Measurements from ENCODE around the gene ZNF730. TPM values are rescaled to one million over a fixed set of nuclear protein-coding genes. Genes with fewer than 3 reads are reported as not detected.
A peak's percentile ranks its signal among the peaks of the same experiment; 100 is the strongest.
"Not testable (repeated sequence)": the region's sequence is repeated elsewhere in the genome, so short reads cannot be mapped to it uniquely, and the experiment has no call there.

Gene ZNF730
- total RNA-seq, 1 experiment from 2014 or later, result 3.1 TPM

DNA sequence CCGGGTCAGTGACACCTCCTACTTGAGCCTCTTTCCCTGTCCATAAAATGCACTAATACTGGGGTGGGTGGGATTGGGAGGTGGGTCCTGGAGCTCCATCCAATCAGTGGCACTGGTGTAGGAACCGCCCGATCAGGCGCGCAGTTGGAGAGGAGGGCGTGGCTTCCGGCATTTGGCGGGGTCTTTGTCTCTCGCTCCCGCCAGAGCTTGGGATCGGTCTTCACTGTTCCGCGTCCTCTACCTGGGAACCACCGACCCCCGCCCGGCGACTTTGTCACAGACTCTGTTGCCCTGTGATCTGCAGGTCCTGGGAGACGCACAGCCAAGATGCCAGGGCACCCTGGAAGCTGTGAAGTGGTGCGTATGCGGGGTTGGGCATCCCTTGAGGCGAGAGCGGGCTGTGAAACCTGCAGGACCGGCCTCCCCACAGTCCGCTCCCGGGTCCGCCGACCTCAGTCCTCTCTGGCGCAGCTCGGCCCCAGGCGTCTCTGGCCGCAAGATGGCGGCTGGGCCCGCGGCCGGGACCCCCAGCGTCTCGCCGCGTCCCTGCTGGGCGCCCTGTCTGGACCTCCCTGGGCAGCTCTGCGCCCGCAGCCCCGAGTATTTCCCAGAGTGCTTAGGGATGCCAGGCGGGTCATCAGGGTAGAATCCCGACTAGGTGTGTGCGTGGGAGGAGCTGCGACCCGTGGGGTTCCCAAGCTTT, 41.6 kb upstream of the ZNF730 start:
- Histone ChIP-seq H3K4me3 (peak overlapping the region; percentile 58), H3K27me3 (ENCODE audit: insufficient read depth, low read depth) (no peaks in the 10 kb centered on the region), H2AFZ (peak overlapping the region; percentile 76), H3K4me1 (replicated peaks; ENCODE audit: insufficient read depth) (no peaks in the 10 kb centered on the region), H4K20me1 (ENCODE audit: insufficient read depth) (no peaks in the 10 kb centered on the region), H3K27ac (no peak overlapping the region), H3K4me2 (peak overlapping the region; percentile 47), H3K9me3 (ENCODE audit: insufficient read depth, low read depth) (peaks cover 3% of the 10 kb centered on the region; the same call in 1 of the 2 replicates), H3K79me2 (ENCODE audit: low read depth) (0 out of 2 replicates have a peak, but pooled peaks cover 3% of the 10 kb centered on the region), H3F3A (ENCODE audit: insufficient read depth, low read depth) (no peaks in the 10 kb centered on the region), H3K9me2 (ENCODE audit: insufficient read depth) (no peaks in the 10 kb centered on the region), H3K36me3 (ENCODE audit: low read depth) (no peaks in the 10 kb centered on the region)
- TF ChIP-seq, protein P1, sequence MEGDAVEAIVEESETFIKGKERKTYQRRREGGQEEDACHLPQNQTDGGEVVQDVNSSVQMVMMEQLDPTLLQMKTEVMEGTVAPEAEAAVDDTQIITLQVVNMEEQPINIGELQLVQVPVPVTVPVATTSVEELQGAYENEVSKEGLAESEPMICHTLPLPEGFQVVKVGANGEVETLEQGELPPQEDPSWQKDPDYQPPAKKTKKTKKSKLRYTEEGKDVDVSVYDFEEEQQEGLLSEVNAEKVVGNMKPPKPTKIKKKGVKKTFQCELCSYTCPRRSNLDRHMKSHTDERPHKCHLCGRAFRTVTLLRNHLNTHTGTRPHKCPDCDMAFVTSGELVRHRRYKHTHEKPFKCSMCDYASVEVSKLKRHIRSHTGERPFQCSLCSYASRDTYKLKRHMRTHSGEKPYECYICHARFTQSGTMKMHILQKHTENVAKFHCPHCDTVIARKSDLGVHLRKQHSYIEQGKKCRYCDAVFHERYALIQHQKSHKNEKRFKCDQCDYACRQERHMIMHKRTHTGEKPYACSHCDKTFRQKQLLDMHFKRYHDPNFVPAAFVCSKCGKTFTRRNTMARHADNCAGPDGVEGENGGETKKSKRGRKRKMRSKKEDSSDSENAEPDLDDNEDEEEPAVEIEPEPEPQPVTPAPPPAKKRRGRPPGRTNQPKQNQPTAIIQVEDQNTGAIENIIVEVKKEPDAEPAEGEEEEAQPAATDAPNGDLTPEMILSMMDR (conservative IDR thresholded peaks at IDR 0.05), result no peak
- no peak for TF ChIP-seq EZH2 (IDR thresholded peaks at IDR 0.05; ENCODE audit: low read depth)
- BruUV-seq (replicated peaks), result TSS peak; percentile 56
- ChIA-PET CTCF (no interaction called here), POLR2A (ENCODE audit: unreplicated experiment) (interaction anchor here (0.7 kb wide), 1 partner anchor 175 kb away, joined by 5 read pairs; no protein-coding TSS in a partner anchor)
- intact Hi-C loops (cut with micrococcal nuclease; ENCODE audit: unreplicated experiment), result loop anchor here (1.0 kb wide), 1 partner anchor 18 kb away; no protein-coding TSS in a partner anchor
- peak; percentile 53 to 61 for DNase-seq

DNA sequence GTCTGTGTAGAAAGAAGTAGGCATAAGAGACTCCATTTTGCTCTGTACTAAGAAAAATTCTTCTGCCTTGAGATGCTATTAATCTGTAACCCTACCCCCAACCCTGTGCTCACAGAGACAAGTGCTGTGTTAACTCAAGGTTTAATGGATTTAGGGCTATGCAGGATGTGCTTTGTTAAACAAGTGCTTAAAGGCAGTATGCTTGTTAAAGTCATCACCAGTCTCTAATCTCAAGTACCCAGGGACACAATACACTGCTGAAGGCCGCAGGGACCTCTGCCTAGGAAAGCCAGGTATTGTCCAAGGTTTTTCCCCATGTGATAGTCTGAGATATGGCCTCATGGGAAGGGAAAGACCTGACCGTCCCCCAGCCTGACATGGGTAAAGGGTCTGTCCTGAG, 39.0 kb upstream of the ZNF730 start:
- H3K9me3 ChIP-seq (ENCODE audit: insufficient read depth, low read depth); H3K4me1 ChIP-seq (replicated peaks; ENCODE audit: insufficient read depth); intact Hi-C loops (cut with micrococcal nuclease; ENCODE audit: unreplicated experiment); H3K79me2 ChIP-seq (ENCODE audit: low read depth); H3K27me3 ChIP-seq (ENCODE audit: insufficient read depth, low read depth); H3K27ac ChIP-seq; CTCF ChIA-PET; H4K20me1 ChIP-seq (ENCODE audit: insufficient read depth); POLR2A ChIA-PET (ENCODE audit: unreplicated experiment); H3K36me3 ChIP-seq (ENCODE audit: low read depth); H3K9me2 ChIP-seq (ENCODE audit: insufficient read depth); H3K4me3 ChIP-seq; H3F3A ChIP-seq (ENCODE audit: insufficient read depth, low read depth); DNase-seq; BruUV-seq (replicated peaks); H3K4me2 ChIP-seq; H2AFZ ChIP-seq: not testable (repeated sequence)

GRCh38 chr19:23093832-23094231, 23.0 kb upstream of the ZNF730 start:
- no peak overlapping the region for H3K4me2 ChIP-seq
- H2AFZ ChIP-seq, result no peak overlapping the region
- H3F3A ChIP-seq (ENCODE audit: insufficient read depth, low read depth), result no peaks in the 10 kb centered on the region
- no peaks in the 10 kb centered on the region for H3K9me2 ChIP-seq (ENCODE audit: insufficient read depth)
- no peaks in the 10 kb centered on the region for H3K27me3 ChIP-seq (ENCODE audit: insufficient read depth, low read depth)
- no peak overlapping the region for H3K4me3 ChIP-seq
- H3K27ac ChIP-seq, result no peak overlapping the region
- H3K4me1 ChIP-seq (replicated peaks; ENCODE audit: insufficient read depth), result no peaks in the 10 kb centered on the region
- no peak for DNase-seq
- no peaks in the 10 kb centered on the region for H4K20me1 ChIP-seq (ENCODE audit: insufficient read depth)
- intact Hi-C loops (cut with micrococcal nuclease; ENCODE audit: unreplicated experiment), result no loop called here
- H3K9me3 ChIP-seq (ENCODE audit: insufficient read depth, low read depth), result peaks cover 7% of the 10 kb centered on the region; the same call in 1 of the 2 replicates
- ChIA-PET POLR2A (ENCODE audit: unreplicated experiment) (no interaction called here), CTCF (no interaction called here)
- no peaks in the 10 kb centered on the region for H3K79me2 ChIP-seq (ENCODE audit: low read depth)
- no TSS peak for BruUV-seq (replicated peaks)
- no peak for TF ChIP-seq EZH2 (IDR thresholded peaks at IDR 0.05; ENCODE audit: low read depth)
- TF ChIP-seq, protein P1 (conservative IDR thresholded peaks at IDR 0.05), result no peak
- no peaks in the 10 kb centered on the region for H3K36me3 ChIP-seq (ENCODE audit: low read depth)

DNA sequence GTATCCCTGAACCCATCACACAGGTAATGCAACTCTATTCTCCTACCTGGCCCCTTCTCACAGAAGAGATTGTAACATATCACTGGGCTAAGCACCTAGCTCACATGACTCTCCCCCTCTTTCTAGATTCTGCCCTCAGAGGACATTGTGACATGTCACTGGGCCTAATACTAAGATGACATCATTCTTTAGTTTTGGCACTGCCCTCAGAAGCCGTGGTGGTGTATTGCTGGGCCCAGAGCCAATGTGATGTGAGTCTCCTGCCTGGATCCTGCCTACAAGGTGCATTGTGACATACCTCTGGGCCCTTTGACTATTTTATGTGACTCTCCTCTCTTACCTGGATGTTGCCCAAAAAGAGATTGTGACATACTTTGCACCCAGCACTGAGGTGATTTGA, 21.4 kb upstream of the ZNF730 start:
- no peak overlapping the region for H2AFZ ChIP-seq
- no peaks in the 10 kb centered on the region for H3K36me3 ChIP-seq (ENCODE audit: low read depth)
- CTCF ChIA-PET, result no interaction called here
- H3F3A ChIP-seq (ENCODE audit: insufficient read depth, low read depth), result no peaks in the 10 kb centered on the region
- H3K27ac ChIP-seq, result no peak overlapping the region
- POLR2A ChIA-PET (ENCODE audit: unreplicated experiment), result no interaction called here
- no peaks in the 10 kb centered on the region for H3K27me3 ChIP-seq (ENCODE audit: insufficient read depth, low read depth)
- H3K9me2 ChIP-seq (ENCODE audit: insufficient read depth), result no peaks in the 10 kb centered on the region
- H3K4me3 ChIP-seq, result no peak overlapping the region
- no peaks in the 10 kb centered on the region for H3K4me1 ChIP-seq (replicated peaks; ENCODE audit: insufficient read depth)
- no peak overlapping the region for H3K4me2 ChIP-seq
- no peaks in the 10 kb centered on the region for H4K20me1 ChIP-seq (ENCODE audit: insufficient read depth)
- BruUV-seq (replicated peaks), result no TSS peak
- no peaks in the 10 kb centered on the region for H3K79me2 ChIP-seq (ENCODE audit: low read depth)
- no peak for DNase-seq
- intact Hi-C loops (cut with micrococcal nuclease; ENCODE audit: unreplicated experiment), result no loop called here
- H3K9me3 ChIP-seq (ENCODE audit: insufficient read depth, low read depth), result peaks cover 13% of the 10 kb centered on the region
- TF ChIP-seq, protein P1 (conservative IDR thresholded peaks at IDR 0.05), result no peak
- no peak for TF ChIP-seq EZH2 (IDR thresholded peaks at IDR 0.05; ENCODE audit: low read depth)
